ENCODE measurements around the gene A2ML1. TPM values are rescaled to one million over a fixed set of nuclear protein-coding genes. Genes with fewer than 3 reads are reported as not detected.
A peak's percentile ranks its signal among the peaks of the same experiment; 100 is the strongest.

Gene A2ML1
- total RNA-seq, 1 experiment from 2014 or later, result 3.3 TPM

DNA sequence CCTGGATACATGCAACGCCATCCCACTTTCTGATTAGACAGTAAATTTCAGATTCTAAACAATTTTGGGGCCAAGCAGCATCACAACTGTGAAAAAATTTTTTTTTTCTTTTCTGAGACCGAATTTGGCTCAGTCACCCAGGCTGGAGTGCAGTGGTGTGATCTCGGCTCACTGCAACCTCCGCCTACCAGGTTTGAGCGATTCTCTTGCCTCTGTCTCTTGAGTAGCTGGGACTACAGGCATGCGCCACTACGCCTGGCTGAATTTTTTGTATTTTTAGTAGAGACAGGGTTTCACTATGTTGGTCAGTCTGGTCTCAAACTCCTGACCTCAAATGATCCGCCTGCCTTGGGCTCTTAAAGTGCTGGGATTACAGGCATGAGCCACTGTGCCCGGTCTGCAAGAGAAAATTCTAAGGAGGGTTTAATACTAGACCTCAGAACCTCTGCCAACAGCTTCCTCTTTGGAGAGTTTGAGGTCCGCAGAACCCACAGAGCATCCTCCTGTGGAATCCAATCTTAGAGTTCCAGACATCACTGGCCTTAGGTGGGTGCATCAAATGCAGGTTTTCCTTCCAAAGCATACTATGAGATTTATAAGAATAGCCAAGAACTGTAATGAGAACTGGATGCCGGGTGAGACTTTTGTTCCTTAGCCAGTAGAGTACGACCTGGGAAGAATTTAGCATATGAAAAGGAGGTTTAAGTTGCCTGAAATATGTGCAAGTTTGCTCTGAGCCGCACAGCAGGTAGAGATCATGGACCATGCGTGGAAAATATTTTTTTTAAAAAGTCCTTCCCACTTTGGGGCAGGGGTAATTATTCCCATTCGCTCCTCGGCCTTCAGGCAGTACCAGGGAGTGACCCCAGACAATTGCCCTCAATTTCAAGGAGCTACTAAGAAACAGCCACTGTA, 84.1 kb downstream of the A2ML1 start:
- Histone ChIP-seq H3K27ac (ENCODE audit: low read depth, low read length, poor library complexity, severe bottlenecking) (no peak overlapping the region), H3K27me3 (replicated peaks; ENCODE audit: insufficient read depth, low read depth, low read length, poor library complexity) (no peaks in the 10 kb centered on the region), H3K36me3 (ENCODE audit: insufficient read depth, low read length, poor library complexity, severe bottlenecking) (no peaks in the 10 kb centered on the region), H3K4me3 (ENCODE audit: low read depth, low read length, poor library complexity, severe bottlenecking) (no peak overlapping the region), H3K9me3 (ENCODE audit: low read depth, low read length, poor library complexity, severe bottlenecking) (no peaks in the 10 kb centered on the region), H3K4me1 (ENCODE audit: insufficient read depth, low read length, poor library complexity, severe bottlenecking) (no peaks in the 10 kb centered on the region)
- ChIA-PET CTCF (no interaction called here), POLR2A (ENCODE audit: low non-redundant PET) (no interaction called here)
- intact Hi-C loops (cut with micrococcal nuclease; ENCODE audit: unreplicated experiment), result no loop called here
- no peak for DNase-seq (ENCODE audit: low spot score)
- TF ChIP-seq, protein P1, sequence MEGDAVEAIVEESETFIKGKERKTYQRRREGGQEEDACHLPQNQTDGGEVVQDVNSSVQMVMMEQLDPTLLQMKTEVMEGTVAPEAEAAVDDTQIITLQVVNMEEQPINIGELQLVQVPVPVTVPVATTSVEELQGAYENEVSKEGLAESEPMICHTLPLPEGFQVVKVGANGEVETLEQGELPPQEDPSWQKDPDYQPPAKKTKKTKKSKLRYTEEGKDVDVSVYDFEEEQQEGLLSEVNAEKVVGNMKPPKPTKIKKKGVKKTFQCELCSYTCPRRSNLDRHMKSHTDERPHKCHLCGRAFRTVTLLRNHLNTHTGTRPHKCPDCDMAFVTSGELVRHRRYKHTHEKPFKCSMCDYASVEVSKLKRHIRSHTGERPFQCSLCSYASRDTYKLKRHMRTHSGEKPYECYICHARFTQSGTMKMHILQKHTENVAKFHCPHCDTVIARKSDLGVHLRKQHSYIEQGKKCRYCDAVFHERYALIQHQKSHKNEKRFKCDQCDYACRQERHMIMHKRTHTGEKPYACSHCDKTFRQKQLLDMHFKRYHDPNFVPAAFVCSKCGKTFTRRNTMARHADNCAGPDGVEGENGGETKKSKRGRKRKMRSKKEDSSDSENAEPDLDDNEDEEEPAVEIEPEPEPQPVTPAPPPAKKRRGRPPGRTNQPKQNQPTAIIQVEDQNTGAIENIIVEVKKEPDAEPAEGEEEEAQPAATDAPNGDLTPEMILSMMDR (conservative IDR thresholded peaks at IDR 0.05; ENCODE audit: low read depth, low read length), result no peak
- no peak for TF ChIP-seq EZH2 (IDR thresholded peaks at IDR 0.05; ENCODE audit: borderline replicate concordance, low read depth, low read length, poor library complexity, severe bottlenecking)
- BruUV-seq (replicated peaks), result no TSS peak

DNA sequence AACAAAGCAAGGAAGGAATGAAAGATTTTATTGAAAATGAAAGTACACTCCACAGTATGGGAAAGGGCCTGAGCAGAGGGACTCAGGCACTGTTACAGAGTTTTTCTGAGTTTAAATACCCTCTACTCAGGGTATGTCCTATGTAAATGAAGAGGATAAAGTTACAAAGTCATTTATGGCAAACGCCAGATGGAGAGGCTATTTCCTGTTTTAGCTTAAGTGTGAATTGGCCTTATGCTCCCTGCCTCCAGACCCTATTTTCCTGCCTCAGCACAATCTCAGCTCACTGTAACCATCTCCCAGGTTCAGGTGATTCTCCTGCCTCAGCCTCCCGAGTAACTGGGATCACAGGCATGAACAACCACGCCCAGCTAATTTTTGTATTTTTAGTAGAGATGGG, 85.1 kb downstream of the A2ML1 start:
- intact Hi-C loops (cut with micrococcal nuclease; ENCODE audit: unreplicated experiment), result no loop called here
- no TSS peak for BruUV-seq (replicated peaks)
- Histone ChIP-seq H3K4me3 (ENCODE audit: low read depth, low read length, poor library complexity, severe bottlenecking) (no peak overlapping the region), H3K27me3 (replicated peaks; ENCODE audit: insufficient read depth, low read depth, low read length, poor library complexity) (no peaks in the 10 kb centered on the region), H3K9me3 (ENCODE audit: low read depth, low read length, poor library complexity, severe bottlenecking) (no peaks in the 10 kb centered on the region), H3K4me1 (ENCODE audit: insufficient read depth, low read length, poor library complexity, severe bottlenecking) (no peaks in the 10 kb centered on the region), H3K36me3 (ENCODE audit: insufficient read depth, low read length, poor library complexity, severe bottlenecking) (no peaks in the 10 kb centered on the region), H3K27ac (ENCODE audit: low read depth, low read length, poor library complexity, severe bottlenecking) (no peak overlapping the region)
- POLR2A ChIA-PET (ENCODE audit: low non-redundant PET), result no interaction called here
- DNase-seq (ENCODE audit: low spot score), result peak; percentile 9
- TF ChIP-seq EZH2 (IDR thresholded peaks at IDR 0.05; ENCODE audit: borderline replicate concordance, low read depth, low read length, poor library complexity, severe bottlenecking), result no peak
- TF ChIP-seq, protein P1 (conservative IDR thresholded peaks at IDR 0.05; ENCODE audit: low read depth, low read length), result no peak
- CTCF ChIA-PET, result no interaction called here

DNA sequence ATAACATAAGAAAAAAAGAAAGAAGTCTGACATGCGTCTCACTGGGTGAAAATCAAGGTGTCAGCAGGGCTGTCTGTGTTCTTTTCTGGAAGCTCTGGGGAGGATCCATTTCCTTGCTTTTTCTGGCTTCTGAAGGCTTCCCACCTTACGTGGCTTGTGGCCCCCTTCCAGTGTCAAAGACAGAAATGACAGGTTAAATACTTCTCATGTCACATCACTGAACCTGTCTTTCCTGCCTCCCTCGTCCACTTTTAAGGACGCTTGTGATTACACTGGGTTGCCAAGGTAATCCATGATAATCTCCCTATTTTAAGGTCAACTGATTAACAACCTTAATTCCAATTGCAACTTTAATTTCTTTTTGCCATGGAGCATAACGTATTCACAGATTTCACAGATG, 87.3 kb downstream of the A2ML1 start:
- TF ChIP-seq EZH2 (IDR thresholded peaks at IDR 0.05; ENCODE audit: borderline replicate concordance, low read depth, low read length, poor library complexity, severe bottlenecking), result no peak
- TF ChIP-seq, protein P1 (conservative IDR thresholded peaks at IDR 0.05; ENCODE audit: low read depth, low read length), result no peak
- H3K4me3 ChIP-seq (ENCODE audit: low read depth, low read length, poor library complexity, severe bottlenecking), result no peak overlapping the region
- H3K27me3 ChIP-seq (replicated peaks; ENCODE audit: insufficient read depth, low read depth, low read length, poor library complexity), result no peaks in the 10 kb centered on the region
- DNase-seq (ENCODE audit: low spot score), result no peak
- POLR2A ChIA-PET (ENCODE audit: low non-redundant PET), result no interaction called here
- intact Hi-C loops (cut with micrococcal nuclease; ENCODE audit: unreplicated experiment), result loop anchor here (5.0 kb wide), 1 partner anchor 38 kb away; the partner anchor contains the start of gene M6PR
- H3K4me1 ChIP-seq (ENCODE audit: insufficient read depth, low read length, poor library complexity, severe bottlenecking), result peaks cover 9% of the 10 kb centered on the region
- H3K36me3 ChIP-seq (ENCODE audit: insufficient read depth, low read length, poor library complexity, severe bottlenecking), result no peaks in the 10 kb centered on the region
- no peak overlapping the region for H3K27ac ChIP-seq (ENCODE audit: low read depth, low read length, poor library complexity, severe bottlenecking)
- no peaks in the 10 kb centered on the region for H3K9me3 ChIP-seq (ENCODE audit: low read depth, low read length, poor library complexity, severe bottlenecking)
- BruUV-seq (replicated peaks), result no TSS peak
- CTCF ChIA-PET, result no interaction called here
